ENCODE results near the gene ATXN10.

DNA sequence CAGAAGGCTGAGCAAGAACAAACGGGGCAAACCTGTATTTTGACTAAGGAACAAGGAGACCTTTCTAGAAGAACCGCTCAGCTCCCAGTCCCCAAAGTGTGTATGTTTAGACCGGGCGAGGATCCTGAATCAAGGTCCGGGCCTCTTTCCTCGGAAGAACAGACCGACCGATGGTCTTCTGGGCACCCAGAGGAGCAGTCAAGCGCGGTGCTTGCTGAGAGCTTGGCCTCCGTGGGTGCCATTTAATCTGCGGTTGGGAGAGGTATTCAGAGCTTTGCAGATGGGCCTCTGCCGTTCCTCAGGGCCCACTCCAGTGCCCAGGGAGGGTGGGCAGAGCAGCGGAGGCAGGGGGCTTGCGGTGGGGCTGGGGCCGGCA, 26.5 kb upstream of the ATXN10 start:
- TF ChIP-seq, protein P1, sequence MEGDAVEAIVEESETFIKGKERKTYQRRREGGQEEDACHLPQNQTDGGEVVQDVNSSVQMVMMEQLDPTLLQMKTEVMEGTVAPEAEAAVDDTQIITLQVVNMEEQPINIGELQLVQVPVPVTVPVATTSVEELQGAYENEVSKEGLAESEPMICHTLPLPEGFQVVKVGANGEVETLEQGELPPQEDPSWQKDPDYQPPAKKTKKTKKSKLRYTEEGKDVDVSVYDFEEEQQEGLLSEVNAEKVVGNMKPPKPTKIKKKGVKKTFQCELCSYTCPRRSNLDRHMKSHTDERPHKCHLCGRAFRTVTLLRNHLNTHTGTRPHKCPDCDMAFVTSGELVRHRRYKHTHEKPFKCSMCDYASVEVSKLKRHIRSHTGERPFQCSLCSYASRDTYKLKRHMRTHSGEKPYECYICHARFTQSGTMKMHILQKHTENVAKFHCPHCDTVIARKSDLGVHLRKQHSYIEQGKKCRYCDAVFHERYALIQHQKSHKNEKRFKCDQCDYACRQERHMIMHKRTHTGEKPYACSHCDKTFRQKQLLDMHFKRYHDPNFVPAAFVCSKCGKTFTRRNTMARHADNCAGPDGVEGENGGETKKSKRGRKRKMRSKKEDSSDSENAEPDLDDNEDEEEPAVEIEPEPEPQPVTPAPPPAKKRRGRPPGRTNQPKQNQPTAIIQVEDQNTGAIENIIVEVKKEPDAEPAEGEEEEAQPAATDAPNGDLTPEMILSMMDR (conservative IDR thresholded peaks at IDR 0.05 in 1 of 2, IDR thresholded peaks at IDR 0.05 in 1 of 2; ENCODE audit: low read depth in 1 of 2, low read length in 2 of 2): no peak
- no peak for TF ChIP-seq EZH2 (IDR thresholded peaks at IDR 0.05; ENCODE audit: low read length, missing control alignments)

Measured in fibroblast of lung (primary cell).